A549 (cell line): ENCODE data around the gene OR5B12. TPM values are rescaled to one million over a fixed set of nuclear protein-coding genes. Genes with fewer than 3 reads are reported as not detected.

Experiments used
- ATAC-seq, 2 experiments: fragments of 200-7000 bp in 1 of 2; fragments of >200 bp in 1 of 2; cut with Nextera tagmentation in 1 of 2; cut with Tn5 transposase in 1 of 2; 3 replicates each; pipeline versions ENCODE4 v1.8.0 to v1.9.1; 2018 to 2020; ENCODE audit warnings: mild to moderate bottlenecking in 1 of 2, moderate library complexity in 1 of 2
- CTCF ChIA-PET: fragments of 300-600 bp; sonication (Branson Sonifier 250); formaldehyde crosslinking; extraction: SDS; loops from one replicate; lab custom pipeline; 2021; ENCODE audit warnings: antibody characterized with exemption, inconsistent platforms; lab: Yijun Ruan, JAX
- POLR2A ChIA-PET: fragments of 350-600 bp; formaldehyde crosslinking; extraction: SDS; loops from one replicate; lab custom pipeline; 2021; ENCODE audit warnings: antibody characterized with exemption, inconsistent platforms; lab: Yijun Ruan, JAX
- DNase-seq, 2 experiments: peaks; one replicate each; pipeline versions ENCODE4 v3.0.0 to v3.0.0-alpha.2; 2011 to 2016; ENCODE audit warnings: low read depth in 1 of 2, low spot score in 1 of 2
- FAIRE-seq: peaks from 2 replicates; lab custom pipeline; 2011; peaks lifted over from hg19 to GRCh38; lab: Jason Lieb, UNC
- H3K27ac ChIP-seq, 2 experiments: fragments of >200 bp; sonication (Bioruptor Twin); formaldehyde crosslinking; 3 replicates each; pipeline ENCODE4 v1.5.1; 2016 to 2017
- H3K4me1 ChIP-seq: fragments of >200 bp; sonication (Bioruptor Twin); formaldehyde crosslinking; 3 replicates; pipeline ENCODE4 v1.6.1; 2016
- H3K4me2 ChIP-seq: fragments of >200 bp; sonication (Bioruptor Twin); formaldehyde crosslinking; 3 replicates; pipeline ENCODE4 v1.6.1; 2016
- H3K4me3 ChIP-seq: fragments of >200 bp; sonication (Bioruptor Twin); formaldehyde crosslinking; 3 replicates; pipeline ENCODE4 v1.5.1; 2016
- H3K9me3 ChIP-seq: fragments of >200 bp; sonication (Bioruptor Twin); formaldehyde crosslinking; 3 replicates; pipeline ENCODE4 v1.6.1; 2016
- BHLHE40 ChIP-seq: IDR thresholded peaks from 2 replicates; pipeline ENCODE4 v1.6.1; 2012; ENCODE audit warnings: low read depth, low read length, inconsistent platforms
- CBX2 ChIP-seq: fragments of 200-600 bp; sonication (generic); IDR thresholded peaks from 2 replicates; pipeline ENCODE4 v1.6.1; 2016; ENCODE audit warnings: low read depth, mild to moderate bottlenecking, borderline replicate concordance
- CBX8 ChIP-seq: fragments of 200-600 bp; sonication (generic); IDR thresholded peaks from 2 replicates; pipeline ENCODE4 v1.6.1; 2016
- CEBPB ChIP-seq, 2 experiments: fragments of >200 bp in 1 of 2; sonication (Bioruptor Twin) in 1 of 2; formaldehyde crosslinking in 1 of 2; IDR thresholded peaks; 2 replicates each; pipeline ENCODE4 v1.6.1; 2012 to 2016
- CHD4 ChIP-seq: fragments of 200-600 bp; sonication (generic); IDR thresholded peaks from 2 replicates; pipeline ENCODE4 v1.6.1; 2016; ENCODE audit warnings: antibody characterized with exemption, mild to moderate bottlenecking, borderline replicate concordance
- EHF ChIP-seq: fragments of 250-450 bp; sonication (Bioruptor Pico); IDR thresholded peaks from 2 replicates; pipeline ENCODE4 v1.5.0; 2020; ENCODE audit warnings: mild to moderate bottlenecking
- EP300 ChIP-seq, 2 experiments: fragments of >200 bp; sonication (Bioruptor Twin); formaldehyde crosslinking; IDR thresholded peaks; 2 replicates in 1 of 2; 3 replicates in 1 of 2; pipeline ENCODE4 v1.6.1; 2016 to 2017
- FOSL2 ChIP-seq, 2 experiments: fragments of 450-650 bp in 1 of 2; fragments of >200 bp in 1 of 2; sonication (Bioruptor Twin) in 1 of 2; formaldehyde crosslinking; IDR thresholded peaks; 2 replicates each; pipeline versions ENCODE4 v1.5.0 to v1.6.1; 2016 to 2020; ENCODE audit warnings: mild to moderate bottlenecking in 1 of 2, moderate library complexity in 1 of 2
- FOXS1 ChIP-seq: fragments of 250-450 bp; sonication (Bioruptor Pico); IDR thresholded peaks from 2 replicates; pipeline ENCODE4 v1.5.0; 2020; ENCODE audit warnings: mild to moderate bottlenecking, moderate library complexity
- HEYL ChIP-seq: fragments of 250-450 bp; sonication (Bioruptor Pico); IDR thresholded peaks from 2 replicates; pipeline ENCODE4 v1.8.0; 2021; ENCODE audit warnings: mild to moderate bottlenecking, moderate library complexity
- HOXB13 ChIP-seq: fragments of 250-450 bp; sonication (Bioruptor Pico); IDR thresholded peaks from 2 replicates; pipeline ENCODE4 v1.5.0; 2020; ENCODE audit warnings: low read depth, mild to moderate bottlenecking, moderate library complexity
- JUN ChIP-seq, 2 experiments: fragments of >200 bp; sonication (Bioruptor Twin); formaldehyde crosslinking; IDR thresholded peaks; 2 replicates in 1 of 2; 3 replicates in 1 of 2; pipeline ENCODE4 v1.6.1; 2016 to 2017
- JUNB ChIP-seq: fragments of >200 bp; sonication (Bioruptor Twin); formaldehyde crosslinking; IDR thresholded peaks from 2 replicates; pipeline ENCODE4 v1.6.1; 2016
- KDM1A ChIP-seq: fragments of 200-600 bp; sonication (generic); IDR thresholded peaks from 2 replicates; pipeline ENCODE4 v1.6.1; 2016; ENCODE audit warnings: low read depth, mild to moderate bottlenecking
- MAZ ChIP-seq: fragments of 150-350 bp; IDR thresholded peaks from 2 replicates; pipeline ENCODE4 v1.6.1; 2014; ENCODE audit warnings: antibody characterized with exemption, low read depth, low read length, borderline replicate concordance
- NPAS2 ChIP-seq: fragments of 250-450 bp; sonication (Bioruptor Pico); IDR thresholded peaks from 2 replicates; pipeline ENCODE4 v1.8.0; 2022; ENCODE audit warnings: mild to moderate bottlenecking, moderate library complexity, borderline replicate concordance
- NR3C1 ChIP-seq: fragments of >200 bp; sonication (Bioruptor Twin); formaldehyde crosslinking; IDR thresholded peaks from 3 replicates; pipeline ENCODE4 v1.6.1; 2017
- POLR2A ChIP-seq: IDR thresholded peaks from 2 replicates; pipeline ENCODE4 v1.6.1; 2012; ENCODE audit warnings: mild to moderate bottlenecking, low read length
- RAD21 ChIP-seq, 2 experiments: fragments of >200 bp in 1 of 2; sonication (Bioruptor Twin) in 1 of 2; formaldehyde crosslinking in 1 of 2; IDR thresholded peaks in 1 of 2; conservative IDR thresholded peaks in 1 of 2; 2 replicates in 1 of 2; 3 replicates in 1 of 2; pipeline ENCODE4 v1.6.1; 2012 to 2018; ENCODE audit warnings: inconsistent platforms in 1 of 2
- RCOR1 ChIP-seq: fragments of 150-350 bp; IDR thresholded peaks from 2 replicates; pipeline ENCODE4 v1.6.1; 2014; ENCODE audit warnings: antibody characterized with exemption, low read length, low read depth
- RNF2 ChIP-seq: fragments of 200-600 bp; sonication (generic); IDR thresholded peaks from 2 replicates; pipeline ENCODE4 v1.6.1; 2016; ENCODE audit warnings: low read depth, mild to moderate bottlenecking, antibody characterized with exemption, moderate library complexity, borderline replicate concordance
- TP53 ChIP-seq: fragments of 250-450 bp; sonication (Bioruptor Pico); IDR thresholded peaks from 2 replicates; pipeline ENCODE4 v1.5.0; 2021; ENCODE audit warnings: mild to moderate bottlenecking, moderate library complexity
- ZC3H11A ChIP-seq: fragments of 450-650 bp; IDR thresholded peaks from 2 replicates; pipeline ENCODE4 v1.6.1; 2014; ENCODE audit warnings: antibody characterized with exemption, mild to moderate bottlenecking
- ZNF302 ChIP-seq: fragments of 250-450 bp; sonication (Bioruptor Pico); IDR thresholded peaks from 2 replicates; pipeline ENCODE4 v1.9.0; 2021; ENCODE audit warnings: inconsistent platforms, mild to moderate bottlenecking, moderate library complexity
- ZSCAN20 ChIP-seq: fragments of 250-450 bp; sonication (Bioruptor Pico); IDR thresholded peaks from 2 replicates; pipeline ENCODE4 v1.8.0; 2022; ENCODE audit warnings: mild to moderate bottlenecking, moderate library complexity
- WGBS: methylation state at CpG from one replicate; pipeline ENCODE4 v1.1.6; 2017; ENCODE audit errors: missing lambda C conversion rate; 5-methylcytosine and 5-hydroxymethylcytosine counted together
- polyA plus RNA-seq, 4 experiments: library from polyadenylated mRNA; depleted of rRNA in 3 of 4; stranded (reverse); fragments of >200 nt; fragmentation: RNase III in 1 of 4; extraction: RNeasy Plus Mini Kit Qiagen cat#74134 plus additional on column Dnase treatment in 1 of 4; gene quantifications; 2 replicates in 3 of 4; 3 replicates in 1 of 4; pipeline ENCODE4 v1.2.3, GENCODE V29; 2011 to 2017
- TF ChIP-seq, protein P1 (sequence below): fragments of >200 bp; sonication (Bioruptor Twin); formaldehyde crosslinking; IDR thresholded peaks from 2 replicates; pipeline ENCODE4 v1.6.1; 2016
- TF ChIP-seq, protein P2 (sequence below): fragments of 250-450 bp; sonication (Bioruptor Pico); IDR thresholded peaks from 2 replicates; pipeline ENCODE4 v1.5.0; 2020; ENCODE audit warnings: low read depth, mild to moderate bottlenecking, moderate library complexity
- TF ChIP-seq, protein P3 (sequence below): IDR thresholded peaks from 2 replicates; pipeline ENCODE4 v1.6.1; 2012
- TF ChIP-seq, protein P4 (sequence below): fragments of 200-600 bp; sonication (generic); IDR thresholded peaks from 2 replicates; pipeline ENCODE4 v1.6.1; 2016; ENCODE audit warnings: antibody characterized with exemption, mild to moderate bottlenecking, moderate library complexity

OR5B12 gene
- polyA plus RNA-seq, 2 of the 4 experiments (the other 2 are of a cell fraction), result not detected

DNA sequence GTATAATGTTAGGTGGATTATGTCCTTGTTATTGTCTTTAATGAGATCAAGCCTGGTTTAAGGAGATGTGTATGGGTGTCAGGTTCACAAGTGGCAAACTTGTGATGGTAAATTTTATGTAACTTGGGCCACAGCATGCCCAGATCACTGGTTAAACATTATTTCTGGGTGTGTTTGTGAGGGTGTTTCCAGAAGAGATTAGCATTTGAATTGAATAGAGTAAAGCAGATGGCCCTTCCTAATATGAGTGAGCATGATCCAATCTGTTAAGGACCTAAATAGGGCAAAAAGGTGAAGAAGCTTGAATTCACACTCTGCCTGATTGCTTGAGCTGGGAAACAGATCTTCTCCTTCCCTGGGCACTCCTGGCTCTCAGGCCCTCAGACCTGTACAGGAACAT lies 45.1 kb upstream of the OR5B12 start:
- H3K9me3 ChIP-seq, result no peaks in the 10 kb centered on the region
- H3K27ac ChIP-seq, result no peak overlapping the region
- FAIRE-seq (no peak), DNase-seq (no peak), ATAC-seq (no peak)
- H3K4me2 ChIP-seq, result no peak overlapping the region
- H3K4me1 ChIP-seq, result no peaks in the 10 kb centered on the region
- CTCF ChIA-PET, result no interaction called here
- TF ChIP-seq ZC3H11A (no peak), CEBPB (IDR thresholded peaks at IDR 0.05) (no peak), EHF (CRISPR knock-in tag) (no peak), EP300 (IDR thresholded peaks at IDR 0.05) (no peak), RAD21 (conservative IDR thresholded peaks at IDR 0.05 in 1 of 2, IDR thresholded peaks at IDR 0.05 in 1 of 2) (no peak), ZNF302 (CRISPR knock-in tag) (no peak), TP53 (CRISPR knock-in tag) (no peak), JUN (IDR thresholded peaks at IDR 0.05) (no peak), NPAS2 (no peak), FOXS1 (CRISPR knock-in tag) (no peak), CHD4 (no peak), NR3C1 (no peak), RCOR1 (no peak), ZSCAN20 (CRISPR knock-in tag) (no peak), JUNB (no peak), HEYL (CRISPR knock-in tag) (no peak)
- TF ChIP-seq, protein P1, sequence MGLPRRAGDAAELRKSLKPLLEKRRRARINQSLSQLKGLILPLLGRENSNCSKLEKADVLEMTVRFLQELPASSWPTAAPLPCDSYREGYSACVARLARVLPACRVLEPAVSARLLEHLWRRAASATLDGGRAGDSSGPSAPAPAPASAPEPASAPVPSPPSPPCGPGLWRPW, result no peak
- TF ChIP-seq, protein P2, sequence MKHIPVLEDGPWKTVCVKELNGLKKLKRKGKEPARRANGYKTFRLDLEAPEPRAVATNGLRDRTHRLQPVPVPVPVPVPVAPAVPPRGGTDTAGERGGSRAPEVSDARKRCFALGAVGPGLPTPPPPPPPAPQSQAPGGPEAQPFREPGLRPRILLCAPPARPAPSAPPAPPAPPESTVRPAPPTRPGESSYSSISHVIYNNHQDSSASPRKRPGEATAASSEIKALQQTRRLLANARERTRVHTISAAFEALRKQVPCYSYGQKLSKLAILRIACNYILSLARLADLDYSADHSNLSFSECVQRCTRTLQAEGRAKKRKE (CRISPR knock-in tag), result no peak
- TF ChIP-seq, protein P3, sequence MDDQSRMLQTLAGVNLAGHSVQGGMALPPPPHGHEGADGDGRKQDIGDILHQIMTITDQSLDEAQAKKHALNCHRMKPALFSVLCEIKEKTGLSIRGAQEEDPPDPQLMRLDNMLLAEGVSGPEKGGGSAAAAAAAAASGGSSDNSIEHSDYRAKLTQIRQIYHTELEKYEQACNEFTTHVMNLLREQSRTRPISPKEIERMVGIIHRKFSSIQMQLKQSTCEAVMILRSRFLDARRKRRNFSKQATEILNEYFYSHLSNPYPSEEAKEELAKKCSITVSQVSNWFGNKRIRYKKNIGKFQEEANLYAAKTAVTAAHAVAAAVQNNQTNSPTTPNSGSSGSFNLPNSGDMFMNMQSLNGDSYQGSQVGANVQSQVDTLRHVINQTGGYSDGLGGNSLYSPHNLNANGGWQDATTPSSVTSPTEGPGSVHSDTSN, result no peak
- no peak overlapping the region for H3K4me3 ChIP-seq
- POLR2A ChIA-PET, result no interaction called here

DNA sequence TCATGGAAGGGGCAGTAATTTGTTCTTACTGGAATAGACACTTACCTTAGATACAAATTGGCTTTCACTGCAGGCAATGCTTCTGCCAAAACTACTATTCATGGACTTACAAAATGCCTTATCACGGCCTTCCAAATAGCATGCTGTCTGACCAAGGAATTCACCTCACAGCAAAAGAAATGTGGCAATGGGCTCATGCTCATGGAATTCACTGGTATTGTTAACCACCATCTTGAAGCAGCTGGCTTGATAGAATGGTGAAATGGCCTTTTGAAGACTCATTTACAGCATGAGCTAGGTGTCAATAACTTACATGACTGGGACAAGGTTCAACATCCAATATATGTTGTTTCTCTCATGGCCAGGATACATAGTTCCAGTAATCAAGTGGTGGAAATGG lies 43.9 kb upstream of the OR5B12 start:
- no peak overlapping the region for H3K27ac ChIP-seq
- ATAC-seq, result no peak
- DNase-seq, result no peak
- H3K4me2 ChIP-seq, result no peak overlapping the region
- 0% methylated on average over 1 of the region's 1 CpG for WGBS
- POLR2A ChIA-PET, result no interaction called here
- no peaks in the 10 kb centered on the region for H3K9me3 ChIP-seq
- no peak overlapping the region for H3K4me3 ChIP-seq
- CTCF ChIA-PET, result no interaction called here
- TF ChIP-seq FOSL2 (IDR thresholded peaks at IDR 0.05) (no peak), FOSL2 (CRISPR knock-in tag; IDR thresholded peaks at IDR 0.05) (no peak), POLR2A (no peak), KDM1A (no peak), MAZ (no peak), RCOR1 (no peak), RNF2 (no peak), CBX8 (no peak), HOXB13 (CRISPR knock-in tag) (no peak), NPAS2 (no peak), CBX2 (no peak), BHLHE40 (no peak)
- TF ChIP-seq, protein P4, sequence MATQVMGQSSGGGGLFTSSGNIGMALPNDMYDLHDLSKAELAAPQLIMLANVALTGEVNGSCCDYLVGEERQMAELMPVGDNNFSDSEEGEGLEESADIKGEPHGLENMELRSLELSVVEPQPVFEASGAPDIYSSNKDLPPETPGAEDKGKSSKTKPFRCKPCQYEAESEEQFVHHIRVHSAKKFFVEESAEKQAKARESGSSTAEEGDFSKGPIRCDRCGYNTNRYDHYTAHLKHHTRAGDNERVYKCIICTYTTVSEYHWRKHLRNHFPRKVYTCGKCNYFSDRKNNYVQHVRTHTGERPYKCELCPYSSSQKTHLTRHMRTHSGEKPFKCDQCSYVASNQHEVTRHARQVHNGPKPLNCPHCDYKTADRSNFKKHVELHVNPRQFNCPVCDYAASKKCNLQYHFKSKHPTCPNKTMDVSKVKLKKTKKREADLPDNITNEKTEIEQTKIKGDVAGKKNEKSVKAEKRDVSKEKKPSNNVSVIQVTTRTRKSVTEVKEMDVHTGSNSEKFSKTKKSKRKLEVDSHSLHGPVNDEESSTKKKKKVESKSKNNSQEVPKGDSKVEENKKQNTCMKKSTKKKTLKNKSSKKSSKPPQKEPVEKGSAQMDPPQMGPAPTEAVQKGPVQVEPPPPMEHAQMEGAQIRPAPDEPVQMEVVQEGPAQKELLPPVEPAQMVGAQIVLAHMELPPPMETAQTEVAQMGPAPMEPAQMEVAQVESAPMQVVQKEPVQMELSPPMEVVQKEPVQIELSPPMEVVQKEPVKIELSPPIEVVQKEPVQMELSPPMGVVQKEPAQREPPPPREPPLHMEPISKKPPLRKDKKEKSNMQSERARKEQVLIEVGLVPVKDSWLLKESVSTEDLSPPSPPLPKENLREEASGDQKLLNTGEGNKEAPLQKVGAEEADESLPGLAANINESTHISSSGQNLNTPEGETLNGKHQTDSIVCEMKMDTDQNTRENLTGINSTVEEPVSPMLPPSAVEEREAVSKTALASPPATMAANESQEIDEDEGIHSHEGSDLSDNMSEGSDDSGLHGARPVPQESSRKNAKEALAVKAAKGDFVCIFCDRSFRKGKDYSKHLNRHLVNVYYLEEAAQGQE, result no peak
- FAIRE-seq, result no peak
- no peaks in the 10 kb centered on the region for H3K4me1 ChIP-seq
